ENCODE measurements around the gene KCNAB2.

KCNAB2 gene

GRCh38 chr1:6003568-6004411 is 41.9 kb upstream of the KCNAB2 start:
- no peaks in the 10 kb centered on the region for H3K27me3 ChIP-seq (replicated peaks; ENCODE audit: insufficient read depth, low read length)
- no peak for DNase-seq
- no peak overlapping the region for H3K4me2 ChIP-seq (ENCODE audit: low read depth, low read length)
- H3K27ac ChIP-seq (ENCODE audit: low read length), result no peak overlapping the region
- no peak overlapping the region for H2AFZ ChIP-seq (ENCODE audit: low read length)
- H3K9me3 ChIP-seq (replicated peaks; ENCODE audit: insufficient read depth, low read length), result no peaks in the 10 kb centered on the region
- peaks cover 3% of the 10 kb centered on the region; the same call in 1 of the 2 replicates for H3K4me1 ChIP-seq (ENCODE audit: low read length)
- no peaks in the 10 kb centered on the region for H3F3A ChIP-seq (ENCODE audit: insufficient read depth, low read length)
- peaks cover 85% of the 10 kb centered on the region for H3K79me2 ChIP-seq (ENCODE audit: low read length)
- H3K9ac ChIP-seq (ENCODE audit: low read length), result no peak overlapping the region
- no peak overlapping the region for H3K4me3 ChIP-seq (ENCODE audit: low read length)
- TF ChIP-seq EZH2 (optimal IDR thresholded peaks at IDR 0.05; ENCODE audit: low read depth, low read length), result no peak
- TF ChIP-seq EZH2phosphoT487 (IDR thresholded peaks at IDR 0.05; ENCODE audit: low read length), result no peak
- no peak for TF ChIP-seq CTCF (IDR thresholded peaks at IDR 0.05; ENCODE audit: low read length)
- no peaks in the 10 kb centered on the region for H3K36me3 ChIP-seq (replicated peaks; ENCODE audit: insufficient read depth, low read length)
- peaks cover 6% of the 10 kb centered on the region for H4K20me1 ChIP-seq (ENCODE audit: insufficient read depth, low read length)
- no peaks in the 10 kb centered on the region for H3K9me2 ChIP-seq (replicated peaks; ENCODE audit: insufficient read depth, low read length)

- Histone ChIP-seq H3K9ac (ENCODE audit: low read length) (no peak overlapping the region), H2AFZ (ENCODE audit: low read length) (no peak overlapping the region), H3K9me2 (replicated peaks; ENCODE audit: insufficient read depth, low read length) (no peaks in the 10 kb centered on the region), H3K27me3 (replicated peaks; ENCODE audit: insufficient read depth, low read length) (no peaks in the 10 kb centered on the region), H3K9me3 (replicated peaks; ENCODE audit: insufficient read depth, low read length) (no peaks in the 10 kb centered on the region), H3K79me2 (ENCODE audit: low read length) (peaks cover 85% of the 10 kb centered on the region), H3K36me3 (replicated peaks; ENCODE audit: insufficient read depth, low read length) (no peaks in the 10 kb centered on the region), H3K4me3 (ENCODE audit: low read length) (no peak overlapping the region), H3K27ac (ENCODE audit: low read length) (no peak overlapping the region), H3F3A (ENCODE audit: insufficient read depth, low read length) (no peaks in the 10 kb centered on the region), H3K4me1 (ENCODE audit: low read length) (peaks cover 11% of the 10 kb centered on the region), H3K4me2 (ENCODE audit: low read depth, low read length) (no peak overlapping the region), H4K20me1 (ENCODE audit: insufficient read depth, low read length) (peaks cover 4% of the 10 kb centered on the region)
- DNase-seq, result no peak
- TF ChIP-seq EZH2phosphoT487 (IDR thresholded peaks at IDR 0.05; ENCODE audit: low read length) (no peak), CTCF (IDR thresholded peaks at IDR 0.05; ENCODE audit: low read length) (no peak), EZH2 (optimal IDR thresholded peaks at IDR 0.05; ENCODE audit: low read depth, low read length) (no peak)
Measured at GRCh38 chr1:6004412-6005123, 41.1 kb upstream of the KCNAB2 start.

GRCh38 chr1:6005276-6005917 is 40.3 kb upstream of the KCNAB2 start:
- peaks cover 85% of the 10 kb centered on the region for H3K79me2 ChIP-seq (ENCODE audit: low read length)
- H3K36me3 ChIP-seq (replicated peaks; ENCODE audit: insufficient read depth, low read length), result no peaks in the 10 kb centered on the region
- DNase-seq, result no peak
- H3K9me3 ChIP-seq (replicated peaks; ENCODE audit: insufficient read depth, low read length), result no peaks in the 10 kb centered on the region
- H3K4me2 ChIP-seq (ENCODE audit: low read depth, low read length), result no peak overlapping the region
- H4K20me1 ChIP-seq (ENCODE audit: insufficient read depth, low read length), result peaks cover 4% of the 10 kb centered on the region
- H3K9ac ChIP-seq (ENCODE audit: low read length), result no peak overlapping the region
- no peaks in the 10 kb centered on the region for H3K27me3 ChIP-seq (replicated peaks; ENCODE audit: insufficient read depth, low read length)
- H2AFZ ChIP-seq (ENCODE audit: low read length), result no peak overlapping the region
- H3K9me2 ChIP-seq (replicated peaks; ENCODE audit: insufficient read depth, low read length), result no peaks in the 10 kb centered on the region
- peaks cover 12% of the 10 kb centered on the region for H3K4me1 ChIP-seq (ENCODE audit: low read length)
- H3K4me3 ChIP-seq (ENCODE audit: low read length), result no peak overlapping the region
- H3F3A ChIP-seq (ENCODE audit: insufficient read depth, low read length), result no peaks in the 10 kb centered on the region
- no peak overlapping the region for H3K27ac ChIP-seq (ENCODE audit: low read length)
- TF ChIP-seq EZH2phosphoT487 (IDR thresholded peaks at IDR 0.05; ENCODE audit: low read length), result no peak
- no peak for TF ChIP-seq CTCF (IDR thresholded peaks at IDR 0.05; ENCODE audit: low read length)
- no peak for TF ChIP-seq EZH2 (optimal IDR thresholded peaks at IDR 0.05; ENCODE audit: low read depth, low read length)

All from MM.1S (cell line).